Measurements from ENCODE around the gene LYPLAL1. TPM values are rescaled to one million over a fixed set of nuclear protein-coding genes. Genes with fewer than 3 reads are reported as not detected.
"Not testable (repeated sequence)": the region's sequence is repeated elsewhere in the genome, so short reads cannot be mapped to it uniquely, and the experiment has no call there.

The LYPLAL1 gene
- total and polyA plus RNA-seq, 9 of the 15 experiments (the other 6 are each of a cell fraction or from before 2014, with no cell fraction given), result 14.9 to 179 (median 46.3) TPM

DNA sequence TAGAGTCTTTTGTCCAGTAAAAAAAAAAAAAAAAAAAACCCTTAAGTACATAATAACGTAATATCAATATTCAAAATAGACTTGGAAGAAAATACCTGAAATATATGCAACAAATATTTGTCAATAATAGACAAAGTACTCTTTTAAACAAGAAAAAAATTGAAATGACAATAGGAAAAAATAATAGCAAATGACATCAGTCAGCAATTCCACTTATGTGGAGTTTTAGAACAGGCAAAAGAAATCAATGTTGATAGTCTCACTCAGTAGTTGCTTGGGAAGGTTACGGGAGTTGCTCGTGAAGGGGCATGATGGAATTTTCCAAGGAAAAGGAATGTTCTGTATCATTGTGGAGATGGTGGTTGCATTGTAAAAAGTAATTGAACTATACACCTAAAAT, 16.9 kb downstream of the LYPLAL1 start:
- 97% methylated on average over 3 of the region's 3 CpGs for WGBS (ENCODE audit: insufficient coverage, low coverage, missing lambda C conversion rate)
- Histone ChIP-seq H3K4me1 (replicated peaks in 1 of 2; ENCODE audit: control insufficient read depth in 2 of 2, insufficient read depth in 2 of 2, low read length in 2 of 2) (peaks cover 0 to 10% of the 10 kb centered on the region in 2 experiments; a peak in 2 of 5 replicates), H3K27ac (ENCODE audit: extremely low read depth, low read depth, low read length) (no peak overlapping the region), H4K20me1 (replicated peaks; ENCODE audit: control insufficient read depth, insufficient read depth, low read length) (no peaks in the 10 kb centered on the region), H3K4me3 (no peak overlapping the region), H3K9me3 (replicated peaks; ENCODE audit: control insufficient read depth, insufficient read depth, low read depth, low read length) (no peaks in the 10 kb centered on the region), H3K9ac (ENCODE audit: insufficient read depth in 1 of 2, low read depth in 2 of 2, low read length in 2 of 2) (no peak overlapping the region), H2AFZ (ENCODE audit: low read depth, low read length) (no peak overlapping the region), H3K27me3 (ENCODE audit: control insufficient read depth in 2 of 2, insufficient read depth in 2 of 2, low read length in 2 of 2) (no peaks in the 10 kb centered on the region), H3K4me2 (ENCODE audit: insufficient read depth, low read length) (no peak overlapping the region), H3K79me2 (ENCODE audit: control insufficient read depth, insufficient read depth, low read length) (peaks cover 54% of the 10 kb centered on the region), H3K9me1 (ENCODE audit: control insufficient read depth, insufficient read depth, low read length) (no peaks in the 10 kb centered on the region), H3K36me3 (ENCODE audit: control insufficient read depth, insufficient read depth, low read length) (peaks cover 5% of the 10 kb centered on the region; the same call in 2 of the 3 replicates)
- DNase-seq (ENCODE audit: extremely low read depth in 1 of 4, low spot score in 3 of 4) (no peak), FAIRE-seq (no peak), ATAC-seq (no peak)
- TF ChIP-seq CBFA2T2 (conservative IDR thresholded peaks at IDR 0.05), result no peak
- TF ChIP-seq ZNF316 (IDR thresholded peaks at IDR 0.05), result peak; percentile 76
- no peak for TF ChIP-seq SAFB2 (IDR thresholded peaks at IDR 0.05; ENCODE audit: borderline replicate concordance, low read depth, low read length, severe bottlenecking)
- TF ChIP-seq MCM7 (IDR thresholded peaks at IDR 0.05), result no peak
- TF ChIP-seq ADNP (tag; IDR thresholded peaks at IDR 0.05), result no peak
- TF ChIP-seq C11orf30 (IDR thresholded peaks at IDR 0.05; ENCODE audit: low read depth), result peak; percentile 23; the same call in 1 of the 2 replicates
- in situ Hi-C loops (cut with MboI), result loop anchor here (5.0 kb wide), 1 partner anchor 48 kb away; no protein-coding TSS in a partner anchor
- ChIA-PET POLR2A (interaction anchor here (1.1 kb wide), 1 partner anchor 10 kb away, joined by 3 read pairs; no protein-coding TSS in a partner anchor), CTCF (ENCODE audit: low intra/inter-chr PET ratio) (no interaction called here)
- no TSS peak for BruUV-seq (replicated peaks)
- intact Hi-C loops (cut with micrococcal nuclease), result no loop called here

DNA sequence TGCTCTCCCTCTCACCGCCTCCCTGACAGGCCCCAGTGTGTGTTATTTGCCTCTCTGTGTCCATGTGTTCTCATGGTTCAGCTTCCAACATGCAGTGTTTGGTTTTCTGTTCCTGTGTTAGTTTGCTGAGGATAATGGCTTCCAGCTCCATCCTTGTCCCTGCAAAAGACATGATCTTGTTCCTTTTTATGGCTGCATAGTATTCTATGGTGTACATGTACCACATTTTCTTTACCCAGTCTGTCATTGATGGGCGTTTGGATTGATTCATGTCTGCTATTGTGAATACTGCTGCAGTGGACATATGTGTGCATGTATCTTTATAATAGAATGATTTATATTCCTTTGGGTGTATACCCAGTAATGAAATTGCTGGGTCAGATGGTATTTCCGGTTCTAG, 22.2 kb downstream of the LYPLAL1 start:
- H3K36me3 ChIP-seq (ENCODE audit: control insufficient read depth, insufficient read depth, low read length), result peaks cover 11% of the 10 kb centered on the region
- H3K9ac ChIP-seq (ENCODE audit: insufficient read depth in 1 of 2, low read depth in 2 of 2, low read length in 2 of 2); H4K20me1 ChIP-seq (replicated peaks; ENCODE audit: control insufficient read depth, insufficient read depth, low read length); H3K9me1 ChIP-seq (ENCODE audit: control insufficient read depth, insufficient read depth, low read length); FAIRE-seq; H3K4me3 ChIP-seq; H3K9me3 ChIP-seq (replicated peaks; ENCODE audit: control insufficient read depth, insufficient read depth, low read depth, low read length); BruUV-seq (replicated peaks); CTCF ChIA-PET (ENCODE audit: low intra/inter-chr PET ratio); intact Hi-C loops (cut with micrococcal nuclease); H3K27ac ChIP-seq (ENCODE audit: extremely low read depth, low read depth, low read length); in situ Hi-C loops (cut with MboI); H3K27me3 ChIP-seq (ENCODE audit: control insufficient read depth in 2 of 2, insufficient read depth in 2 of 2, low read length in 2 of 2); H2AFZ ChIP-seq (ENCODE audit: low read depth, low read length); ATAC-seq; DNase-seq (ENCODE audit: extremely low read depth in 1 of 4, low spot score in 3 of 4); H3K4me1 ChIP-seq (replicated peaks in 1 of 2; ENCODE audit: control insufficient read depth in 2 of 2, insufficient read depth in 2 of 2, low read length in 2 of 2); H3K4me2 ChIP-seq (ENCODE audit: insufficient read depth, low read length): not testable (repeated sequence)
- POLR2A ChIA-PET, result interaction anchor here (1.1 kb wide), 1 partner anchor 10 kb away, joined by 3 read pairs; no protein-coding TSS in a partner anchor
- TF ChIP-seq ZNF146 (CRISPR knock-in tag; IDR thresholded peaks at IDR 0.05; ENCODE audit: unreplicated experiment), result peak; percentile 63
- 84% methylated on average over 3 of the region's 3 CpGs for WGBS (ENCODE audit: insufficient coverage, low coverage, missing lambda C conversion rate)
- peaks cover 11% of the 10 kb centered on the region; the same call in 2 of the 3 replicates for H3K79me2 ChIP-seq (ENCODE audit: control insufficient read depth, insufficient read depth, low read length)
